ENCODE measurements around the gene CFAP99. TPM values are rescaled to one million over a fixed set of nuclear protein-coding genes. Genes with fewer than 3 reads are reported as not detected.

CFAP99 gene
- total and polyA plus RNA-seq, 9 of the 15 experiments (the other 6 are each of a cell fraction or from before 2014, with no cell fraction given): 0.07 to 0.18 (median 0.09) TPM; not detected in 6

GRCh38 chr4:2418650-2419571 is at the start of gene CFAP99 (continued):
- 0 out of 2 replicates have a peak, but pooled peaks have one; percentile 77 for TF ChIP-seq SREBF1 (IDR thresholded peaks at IDR 0.05; ENCODE audit: borderline replicate concordance, low read depth, low read length)
- TF ChIP-seq GATAD2A (IDR thresholded peaks at IDR 0.05): no peak
- TF ChIP-seq CREM (IDR thresholded peaks at IDR 0.05; ENCODE audit: low read depth): peak; percentile 99
- TF ChIP-seq MTA1 (IDR thresholded peaks at IDR 0.05; ENCODE audit: borderline replicate concordance): peak; percentile 96
- TF ChIP-seq AFF4 (CRISPR knock-in tag; IDR thresholded peaks at IDR 0.05): peak; percentile 84
- TF ChIP-seq EWSR1 (IDR thresholded peaks at IDR 0.05; ENCODE audit: borderline replicate concordance, low read depth, partially characterized antibody): no peak
- peak; percentile 80; the same call in 1 of the 2 replicates for TF ChIP-seq ZNF589 (CRISPR knock-in tag; IDR thresholded peaks at IDR 0.05; ENCODE audit: low read depth)
- peak; percentile 36; the same call in 1 of the 2 replicates for TF ChIP-seq SP1 (CRISPR knock-in tag; IDR thresholded peaks at IDR 0.05)
- TF ChIP-seq ETS2 (tag; IDR thresholded peaks at IDR 0.05; ENCODE audit: borderline replicate concordance, poor library complexity, severe bottlenecking): no peak
- TF ChIP-seq ELF2 (CRISPR knock-in tag; IDR thresholded peaks at IDR 0.05): no peak
- no peak for TF ChIP-seq THRA (IDR thresholded peaks at IDR 0.05)
- TF ChIP-seq L3MBTL2 (IDR thresholded peaks at IDR 0.05): peak; percentile 90
- TF ChIP-seq MCM7 (IDR thresholded peaks at IDR 0.05): no peak
- no peak for TF ChIP-seq RAD51 (IDR thresholded peaks at IDR 0.05; ENCODE audit: borderline replicate concordance, low read depth)
- TF ChIP-seq ZBTB2 (IDR thresholded peaks at IDR 0.05): no peak
- TF ChIP-seq CREB1 (IDR thresholded peaks at IDR 0.05): peak; percentile 97
- TF ChIP-seq CREB1 (CRISPR knock-in tag; IDR thresholded peaks at IDR 0.05): peak; percentile 96
- no peak for TF ChIP-seq BRF1 (IDR thresholded peaks at IDR 0.05; ENCODE audit: borderline replicate concordance, extremely low read depth, insufficient read length)
- TF ChIP-seq BRD4 (IDR thresholded peaks at IDR 0.05): no peak
- TF ChIP-seq KAT8 (IDR thresholded peaks at IDR 0.05; ENCODE audit: low read depth): no peak
- TF ChIP-seq ZNF175 (CRISPR knock-in tag; IDR thresholded peaks at IDR 0.05; ENCODE audit: low read depth): peak; percentile 85
- TF ChIP-seq ADNP (tag; IDR thresholded peaks at IDR 0.05): no peak
- peak; percentile 18 for TF ChIP-seq PCBP1 (IDR thresholded peaks at IDR 0.05; ENCODE audit: low read depth, low read length, poor library complexity, severe bottlenecking)

Measured in K562 (cell line).